ENCODE data around the gene INF2.

Gene INF2

DNA sequence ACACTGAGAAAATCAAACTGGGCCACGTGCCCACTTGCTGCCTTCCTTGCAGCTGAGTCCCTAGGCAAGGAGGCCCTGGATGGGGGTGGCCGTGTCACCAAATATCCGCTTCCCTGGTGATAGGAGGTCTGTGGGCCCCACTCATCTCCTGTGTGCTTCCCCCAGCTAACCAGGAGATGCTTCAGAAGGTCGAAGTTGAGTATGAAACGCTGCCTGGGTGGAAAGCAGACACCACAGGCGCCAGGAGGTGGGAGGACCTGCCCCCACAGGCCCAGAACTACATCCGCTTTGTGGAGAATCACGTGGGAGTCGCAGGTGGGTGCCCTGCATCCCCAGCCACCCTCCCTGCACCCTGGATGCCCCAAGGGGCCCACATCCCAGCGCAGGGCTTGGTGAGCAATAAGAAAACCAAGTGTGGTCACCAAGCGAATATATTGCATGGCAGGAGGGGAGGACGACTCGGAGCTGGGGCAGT lies 56.7 kb downstream of the INF2 start:
- Histone ChIP-seq H3K4me3 (ENCODE audit: low read depth, low read length, poor library complexity, severe bottlenecking) (no peak overlapping the region), H3K9me2 (ENCODE audit: low read depth, low read length) (no peaks in the 10 kb centered on the region), H2AFZ (ENCODE audit: low read length) (no peak overlapping the region), H3K4me2 (ENCODE audit: low read length) (no peak overlapping the region), H3K4me1 (ENCODE audit: insufficient read depth, low read length, severe bottlenecking) (no peaks in the 10 kb centered on the region), H3K9ac (ENCODE audit: low read length) (no peak overlapping the region), H4K20me1 (ENCODE audit: insufficient read depth, low read length) (no peaks in the 10 kb centered on the region), H3K27me3 (ENCODE audit: insufficient read depth, low read length) (peaks cover 13% of the 10 kb centered on the region; the same call in 1 of the 2 replicates), H3F3A (ENCODE audit: insufficient read depth, low read length) (no peaks in the 10 kb centered on the region), H3K9me3 (ENCODE audit: low read length) (peaks cover 7% of the 10 kb centered on the region; the same call in 1 of the 2 replicates), H3K79me2 (ENCODE audit: insufficient read depth, low read length) (no peaks in the 10 kb centered on the region), H3K36me3 (ENCODE audit: insufficient read depth, low read length) (no peaks in the 10 kb centered on the region; the same call in 1 of the 2 replicates), H3K27ac (ENCODE audit: low read depth, low read length, poor library complexity, severe bottlenecking) (no peak overlapping the region)
- no peak for TF ChIP-seq EZH2 (IDR thresholded peaks at IDR 0.05; ENCODE audit: borderline replicate concordance, low read length)
- TF ChIP-seq, protein P1, sequence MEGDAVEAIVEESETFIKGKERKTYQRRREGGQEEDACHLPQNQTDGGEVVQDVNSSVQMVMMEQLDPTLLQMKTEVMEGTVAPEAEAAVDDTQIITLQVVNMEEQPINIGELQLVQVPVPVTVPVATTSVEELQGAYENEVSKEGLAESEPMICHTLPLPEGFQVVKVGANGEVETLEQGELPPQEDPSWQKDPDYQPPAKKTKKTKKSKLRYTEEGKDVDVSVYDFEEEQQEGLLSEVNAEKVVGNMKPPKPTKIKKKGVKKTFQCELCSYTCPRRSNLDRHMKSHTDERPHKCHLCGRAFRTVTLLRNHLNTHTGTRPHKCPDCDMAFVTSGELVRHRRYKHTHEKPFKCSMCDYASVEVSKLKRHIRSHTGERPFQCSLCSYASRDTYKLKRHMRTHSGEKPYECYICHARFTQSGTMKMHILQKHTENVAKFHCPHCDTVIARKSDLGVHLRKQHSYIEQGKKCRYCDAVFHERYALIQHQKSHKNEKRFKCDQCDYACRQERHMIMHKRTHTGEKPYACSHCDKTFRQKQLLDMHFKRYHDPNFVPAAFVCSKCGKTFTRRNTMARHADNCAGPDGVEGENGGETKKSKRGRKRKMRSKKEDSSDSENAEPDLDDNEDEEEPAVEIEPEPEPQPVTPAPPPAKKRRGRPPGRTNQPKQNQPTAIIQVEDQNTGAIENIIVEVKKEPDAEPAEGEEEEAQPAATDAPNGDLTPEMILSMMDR (IDR thresholded peaks at IDR 0.05; ENCODE audit: low read length), result no peak

GRCh38 chr14:104746934-104747481 lies 57.6 kb downstream of the INF2 start:
- H4K20me1 ChIP-seq (ENCODE audit: insufficient read depth, low read length), result no peaks in the 10 kb centered on the region
- no peak overlapping the region for H3K27ac ChIP-seq (ENCODE audit: low read depth, low read length, poor library complexity, severe bottlenecking)
- H3K9ac ChIP-seq (ENCODE audit: low read length), result no peak overlapping the region
- H3K4me3 ChIP-seq (ENCODE audit: low read depth, low read length, poor library complexity, severe bottlenecking), result no peak overlapping the region
- no peaks in the 10 kb centered on the region; the same call in 1 of the 2 replicates for H3K36me3 ChIP-seq (ENCODE audit: insufficient read depth, low read length)
- H2AFZ ChIP-seq (ENCODE audit: low read length), result no peak overlapping the region
- H3K9me3 ChIP-seq (ENCODE audit: low read length), result peaks cover 7% of the 10 kb centered on the region; the same call in 1 of the 2 replicates
- H3K4me2 ChIP-seq (ENCODE audit: low read length), result no peak overlapping the region
- TF ChIP-seq, protein P1 (IDR thresholded peaks at IDR 0.05; ENCODE audit: low read length), result no peak
- no peak for TF ChIP-seq EZH2 (IDR thresholded peaks at IDR 0.05; ENCODE audit: borderline replicate concordance, low read length)
- no peaks in the 10 kb centered on the region for H3K9me2 ChIP-seq (ENCODE audit: low read depth, low read length)
- H3K79me2 ChIP-seq (ENCODE audit: insufficient read depth, low read length), result no peaks in the 10 kb centered on the region
- H3F3A ChIP-seq (ENCODE audit: insufficient read depth, low read length), result no peaks in the 10 kb centered on the region
- H3K27me3 ChIP-seq (ENCODE audit: insufficient read depth, low read length), result peaks cover 12% of the 10 kb centered on the region; the same call in 1 of the 2 replicates
- peaks cover 2% of the 10 kb centered on the region for H3K4me1 ChIP-seq (ENCODE audit: insufficient read depth, low read length, severe bottlenecking)

- H3K4me1 ChIP-seq (ENCODE audit: insufficient read depth, low read length, severe bottlenecking), result peaks cover 5% of the 10 kb centered on the region
- H3K9me2 ChIP-seq (ENCODE audit: low read depth, low read length), result no peaks in the 10 kb centered on the region
- H3K9me3 ChIP-seq (ENCODE audit: low read length), result peaks cover 7% of the 10 kb centered on the region; the same call in 1 of the 2 replicates
- no peak overlapping the region for H3K9ac ChIP-seq (ENCODE audit: low read length)
- no peaks in the 10 kb centered on the region; the same call in 1 of the 2 replicates for H3K36me3 ChIP-seq (ENCODE audit: insufficient read depth, low read length)
- TF ChIP-seq EZH2 (IDR thresholded peaks at IDR 0.05; ENCODE audit: borderline replicate concordance, low read length), result no peak
- TF ChIP-seq, protein P1 (IDR thresholded peaks at IDR 0.05; ENCODE audit: low read length), result no peak
- H3K27me3 ChIP-seq (ENCODE audit: insufficient read depth, low read length), result peaks cover 6% of the 10 kb centered on the region; the same call in 1 of the 2 replicates
- no peak overlapping the region for H3K27ac ChIP-seq (ENCODE audit: low read depth, low read length, poor library complexity, severe bottlenecking)
- H3F3A ChIP-seq (ENCODE audit: insufficient read depth, low read length), result no peaks in the 10 kb centered on the region
- H3K4me2 ChIP-seq (ENCODE audit: low read length), result no peak overlapping the region
- no peak overlapping the region for H2AFZ ChIP-seq (ENCODE audit: low read length)
- H3K4me3 ChIP-seq (ENCODE audit: low read depth, low read length, poor library complexity, severe bottlenecking), result no peak overlapping the region
- H3K79me2 ChIP-seq (ENCODE audit: insufficient read depth, low read length), result no peaks in the 10 kb centered on the region
- H4K20me1 ChIP-seq (ENCODE audit: insufficient read depth, low read length), result no peaks in the 10 kb centered on the region
These were observed 58.5 kb downstream of the INF2 start for GRCh38 chr14:104747876-104748275.
